ENCODE measurements around the gene DDX41.

DNA sequence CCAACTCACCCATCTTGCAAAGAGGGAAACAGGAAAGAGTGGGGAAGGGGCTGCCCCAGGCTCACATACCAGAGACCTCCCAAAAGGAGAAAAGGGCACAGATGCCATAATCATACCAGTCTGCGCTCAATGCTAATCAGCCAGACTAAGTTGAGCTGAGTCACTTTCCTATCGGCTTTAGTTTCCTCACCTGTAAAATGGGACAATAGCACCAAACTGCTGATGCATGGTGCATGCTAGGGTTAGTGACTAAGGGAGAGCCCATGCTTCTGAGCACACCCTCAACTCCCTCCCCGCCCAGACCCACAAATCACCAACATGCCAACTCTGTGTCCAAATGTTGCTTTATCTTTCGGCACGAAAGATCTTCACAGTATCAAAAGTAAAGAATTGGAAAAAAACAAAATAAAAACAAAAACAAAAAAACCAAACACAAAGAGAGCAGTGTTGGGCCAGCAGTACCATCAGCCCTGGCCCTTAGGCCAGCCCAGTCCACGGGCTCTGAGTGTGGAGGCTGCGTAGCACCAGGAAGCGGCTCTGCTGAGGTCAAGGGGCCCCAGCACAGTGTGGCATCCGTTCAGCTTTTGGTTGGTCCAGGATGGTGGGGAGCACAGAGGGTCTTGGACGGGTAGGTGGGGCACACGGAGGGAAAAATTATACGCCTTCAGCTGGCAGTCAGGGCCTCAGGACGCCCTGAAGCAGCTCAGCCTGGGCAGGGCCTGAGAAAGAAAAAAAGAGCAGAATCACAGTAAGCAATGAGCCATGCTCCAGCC lies 2.9 kb upstream of the DDX41 start:
- TF ChIP-seq, protein P1, sequence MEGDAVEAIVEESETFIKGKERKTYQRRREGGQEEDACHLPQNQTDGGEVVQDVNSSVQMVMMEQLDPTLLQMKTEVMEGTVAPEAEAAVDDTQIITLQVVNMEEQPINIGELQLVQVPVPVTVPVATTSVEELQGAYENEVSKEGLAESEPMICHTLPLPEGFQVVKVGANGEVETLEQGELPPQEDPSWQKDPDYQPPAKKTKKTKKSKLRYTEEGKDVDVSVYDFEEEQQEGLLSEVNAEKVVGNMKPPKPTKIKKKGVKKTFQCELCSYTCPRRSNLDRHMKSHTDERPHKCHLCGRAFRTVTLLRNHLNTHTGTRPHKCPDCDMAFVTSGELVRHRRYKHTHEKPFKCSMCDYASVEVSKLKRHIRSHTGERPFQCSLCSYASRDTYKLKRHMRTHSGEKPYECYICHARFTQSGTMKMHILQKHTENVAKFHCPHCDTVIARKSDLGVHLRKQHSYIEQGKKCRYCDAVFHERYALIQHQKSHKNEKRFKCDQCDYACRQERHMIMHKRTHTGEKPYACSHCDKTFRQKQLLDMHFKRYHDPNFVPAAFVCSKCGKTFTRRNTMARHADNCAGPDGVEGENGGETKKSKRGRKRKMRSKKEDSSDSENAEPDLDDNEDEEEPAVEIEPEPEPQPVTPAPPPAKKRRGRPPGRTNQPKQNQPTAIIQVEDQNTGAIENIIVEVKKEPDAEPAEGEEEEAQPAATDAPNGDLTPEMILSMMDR (conservative IDR thresholded peaks at IDR 0.05), result no peak
- no peak for TF ChIP-seq ZFX (IDR thresholded peaks at IDR 0.05)
